K562 (cell line): ENCODE data around the gene OR10A7. TPM values are rescaled to one million over a fixed set of nuclear protein-coding genes. Genes with fewer than 3 reads are reported as not detected.

ENCODE experiments used
- ATAC-seq: fragments of 200-7000 bp; cut with Tn5 transposase; 3 replicates; pipeline ENCODE4 v1.9.1; 2020; ENCODE audit warnings: moderate library complexity
- BruUV-seq: library from RNA; stranded (reverse); fragments of 400-500 nt; replicated peaks from 2 replicates; lab custom pipeline; 2021; lab: Mats Ljungman, UMichigan
- CTCF ChIA-PET: fragments of 300-600 bp; formaldehyde crosslinking; extraction: SDS; loops from one replicate; lab custom pipeline; 2021; ENCODE audit warnings: low intra/inter-chr PET ratio; lab: Yijun Ruan, JAX
- POLR2A ChIA-PET: fragments of 300-600, 350-650 bp; sonication (Branson Sonifier 250); formaldehyde crosslinking; extraction: SDS; loops from one replicate; lab custom pipeline; 2021; ENCODE audit warnings: antibody characterized with exemption, inconsistent platforms; lab: Yijun Ruan, JAX
- DNase-seq, 4 experiments: peaks; one replicate each; pipeline versions ENCODE4 v3.0.0 to v3.0.0-alpha.2; 2011 to 2018; ENCODE audit warnings: low spot score in 3 of 4, mixed read lengths in 3 of 4; ENCODE audit errors: extremely low read depth in 1 of 4
- FAIRE-seq: peaks from 2 replicates; lab custom pipeline; 2011; peaks lifted over from hg19 to GRCh38; lab: Jason Lieb, UNC
- H2AFZ ChIP-seq: 2 replicates; pipeline ENCODE4 v1.6.0; 2011; ENCODE audit warnings: low read depth, low read length, control low read depth, inconsistent platforms
- H3K27ac ChIP-seq: fragments of 200-600 bp; 3 replicates; pipeline ENCODE4 v1.8.0; 2011; ENCODE audit warnings: low read depth, mild to moderate bottlenecking, control low read depth, inconsistent platforms, low read length, moderate library complexity, mixed read lengths; ENCODE audit errors: extremely low read depth
- H3K27me3 ChIP-seq, 2 experiments: fragments of 300-600 bp in 1 of 2; 2 replicates in 1 of 2; 3 replicates in 1 of 2; pipeline versions ENCODE4 v1.6.0 to v1.8.0; 2011; ENCODE audit warnings: inconsistent platforms in 2 of 2, low read length in 2 of 2, mild to moderate bottlenecking in 1 of 2, mixed read lengths in 1 of 2, moderate library complexity in 1 of 2; ENCODE audit not compliant: control insufficient read depth in 2 of 2, insufficient read depth in 2 of 2
- H3K36me3 ChIP-seq: fragments of 300-600 bp; 3 replicates; pipeline ENCODE4 v1.8.0; 2011; ENCODE audit warnings: mild to moderate bottlenecking, low read length, inconsistent platforms; ENCODE audit not compliant: control insufficient read depth, insufficient read depth
- H3K4me1 ChIP-seq, 2 experiments: fragments of 200-600 bp in 1 of 2; replicated peaks in 1 of 2; 2 replicates in 1 of 2; 3 replicates in 1 of 2; pipeline versions ENCODE4 v1.5.1 to v1.8.0; 2011; ENCODE audit warnings: inconsistent platforms in 2 of 2, low read length in 2 of 2, mild to moderate bottlenecking in 1 of 2, mixed read lengths in 1 of 2, moderate library complexity in 1 of 2; ENCODE audit not compliant: control insufficient read depth in 2 of 2, insufficient read depth in 2 of 2
- H3K4me2 ChIP-seq: 2 replicates; pipeline ENCODE4 v1.6.1; 2011; ENCODE audit warnings: low read length, control low read depth, inconsistent platforms, mixed read lengths; ENCODE audit not compliant: insufficient read depth
- H3K4me3 ChIP-seq: fragments of 200-600 bp; sonication (generic), shearing (Covaris generic); 2 replicates; pipeline ENCODE4 v1.5.1; 2016; ENCODE audit warnings: control low read depth, inconsistent platforms
- H3K79me2 ChIP-seq: fragments of 200-600 bp; 3 replicates; pipeline ENCODE4 v1.8.0; 2011; ENCODE audit warnings: low read length, inconsistent platforms; ENCODE audit not compliant: control insufficient read depth, insufficient read depth
- H3K9ac ChIP-seq, 2 experiments: 2 replicates each; pipeline versions ENCODE4 v1.6.0 to v1.6.1; 2011; ENCODE audit warnings: low read depth in 2 of 2, low read length in 2 of 2, control low read depth in 1 of 2, inconsistent platforms in 1 of 2, mild to moderate bottlenecking in 1 of 2, mixed read lengths in 1 of 2; ENCODE audit not compliant: insufficient read depth in 1 of 2
- H3K9me1 ChIP-seq: one replicate; pipeline ENCODE4 v1.6.0; 2011; ENCODE audit warnings: inconsistent platforms, mild to moderate bottlenecking, low read length, moderate library complexity; ENCODE audit not compliant: control insufficient read depth, insufficient read depth
- H3K9me3 ChIP-seq: replicated peaks from 2 replicates; pipeline ENCODE4 v1.5.1; 2011; ENCODE audit warnings: low read depth, low read length, inconsistent platforms; ENCODE audit not compliant: control insufficient read depth, insufficient read depth
- H4K20me1 ChIP-seq: replicated peaks from 2 replicates; pipeline ENCODE4 v1.6.1; 2011; ENCODE audit warnings: low read length, inconsistent platforms, mixed read lengths; ENCODE audit not compliant: control insufficient read depth, insufficient read depth
- BACH1 ChIP-seq: fragments of 200-800 bp; sonication (Bioruptor generic); IDR thresholded peaks from 2 replicates; pipeline ENCODE4 v1.6.1; 2016; ENCODE audit warnings: missing genetic modification characterization, missing compliant biosample characterization
- CBX2 ChIP-seq: fragments of 200-600 bp; sonication (generic); IDR thresholded peaks from one replicate; pipeline ENCODE4 v1.6.1; 2012; ENCODE audit warnings: mild to moderate bottlenecking, low read length, inconsistent platforms; ENCODE audit not compliant: insufficient read depth, poor library complexity, severe bottlenecking
- CC2D1A ChIP-seq: fragments of 450-650 bp; IDR thresholded peaks from 2 replicates; pipeline ENCODE4 v1.6.1; 2017; ENCODE audit warnings: mild to moderate bottlenecking
- CEBPG ChIP-seq, 3 experiments: fragments of 200-800 bp in 1 of 3; sonication (Bioruptor generic) in 1 of 3; sonication (generic) in 1 of 3; formaldehyde crosslinking in 1 of 3; IDR thresholded peaks in 2 of 3; conservative IDR thresholded peaks in 1 of 3; 2 replicates each; pipeline versions ENCODE4 v1.6.1 to v1.8.0; 2016 to 2022; ENCODE audit warnings: missing compliant biosample characterization in 2 of 3, missing genetic modification characterization in 2 of 3, mild to moderate bottlenecking in 1 of 3, missing genetic modification reagents in 1 of 3
- CEBPZ ChIP-seq: fragments of 150-350 bp; IDR thresholded peaks from 2 replicates; pipeline ENCODE4 v1.6.1; 2014; ENCODE audit warnings: low read depth, mild to moderate bottlenecking, low read length, borderline replicate concordance
- ELK1 ChIP-seq: sonication (generic); formaldehyde crosslinking; IDR thresholded peaks from 2 replicates; pipeline ENCODE4 v1.8.1; 2022; ENCODE audit warnings: missing genetic modification reagents
- EP300 ChIP-seq: IDR thresholded peaks from 2 replicates; pipeline ENCODE4 v1.6.1; 2012; ENCODE audit warnings: low read length, improper control_type of control experiment
- ESRRB ChIP-seq: fragments of 250-450 bp; sonication (Bioruptor Pico); IDR thresholded peaks from 2 replicates; pipeline ENCODE4 v1.5.0; 2020; ENCODE audit warnings: mild to moderate bottlenecking, moderate library complexity, borderline replicate concordance
- FOS ChIP-seq: IDR thresholded peaks from 3 replicates; pipeline ENCODE4 v1.6.1; 2011; ENCODE audit not compliant: insufficient read length; ENCODE audit errors: extremely low read depth
- FOSL1 ChIP-seq: fragments of 200-800 bp; sonication (Bioruptor generic); conservative IDR thresholded peaks from 2 replicates; pipeline ENCODE4 v1.6.1; 2016; ENCODE audit warnings: missing genetic modification characterization, missing compliant biosample characterization
- GTF2A2 ChIP-seq: IDR thresholded peaks from 2 replicates; pipeline ENCODE4 v1.6.1; 2016; ENCODE audit warnings: mild to moderate bottlenecking, missing genetic modification characterization, missing compliant biosample characterization
- HSF4 ChIP-seq: fragments of 250-450 bp; sonication (Bioruptor Pico); IDR thresholded peaks from 2 replicates; pipeline ENCODE4 v2.1.2; 2022; ENCODE audit warnings: mild to moderate bottlenecking, moderate library complexity, borderline replicate concordance
- NFIC ChIP-seq: fragments of 450-650 bp; IDR thresholded peaks from 2 replicates; pipeline ENCODE4 v1.6.1; 2017; ENCODE audit warnings: mild to moderate bottlenecking, inconsistent platforms
- RBM17 ChIP-seq: fragments of 200-400 bp; formaldehyde crosslinking; IDR thresholded peaks from 2 replicates; pipeline ENCODE4 v1.6.1; 2017; ENCODE audit warnings: low read depth, mild to moderate bottlenecking, low read length, borderline replicate concordance
- SMAD3 ChIP-seq: fragments of 450-650 bp; formaldehyde crosslinking; conservative IDR thresholded peaks from 2 replicates; pipeline ENCODE4 v1.4.0; 2020; ENCODE audit warnings: mild to moderate bottlenecking
- TFAP4 ChIP-seq: sonication (generic); formaldehyde crosslinking; IDR thresholded peaks from 2 replicates; pipeline ENCODE4 v1.8.0; 2022; ENCODE audit warnings: missing genetic modification reagents, mild to moderate bottlenecking, moderate library complexity, borderline replicate concordance
- ZNF12 ChIP-seq: sonication (generic); formaldehyde crosslinking; IDR thresholded peaks from 2 replicates; pipeline ENCODE4 v1.4.0; 2020; ENCODE audit warnings: mild to moderate bottlenecking, missing genetic modification reagents
- ZNF140 ChIP-seq: fragments of 250-450 bp; sonication (Bioruptor Pico); IDR thresholded peaks from 2 replicates; pipeline ENCODE4 v1.8.0; 2021; ENCODE audit warnings: moderate library complexity, mild to moderate bottlenecking, inconsistent platforms
- ZNF316 ChIP-seq: fragments of 450-650 bp; IDR thresholded peaks from 2 replicates; pipeline ENCODE4 v1.6.1; 2016
- ZNF408 ChIP-seq: fragments of 250-450 bp; sonication (Bioruptor Pico); IDR thresholded peaks from 2 replicates; pipeline ENCODE4 v1.4.0; 2020; ENCODE audit warnings: low read depth, mild to moderate bottlenecking, moderate library complexity
- WGBS: fragments of 100-300 bp; shearing (Covaris generic); methylation state at CpG from one replicate; pipeline ENCODE4 v1.1.6; 2016; ENCODE audit warnings: low coverage, mixed read lengths; ENCODE audit not compliant: insufficient coverage; ENCODE audit errors: missing lambda C conversion rate; 5-methylcytosine and 5-hydroxymethylcytosine counted together
- in situ Hi-C: fragments of 300-500 bp; cut with MboI; formaldehyde crosslinking; loops from 4 replicates; pipeline ENCODE4 v1.15.0; 2018; ENCODE audit warnings: inconsistent platforms, mixed read lengths
- intact Hi-C: fragments of 100-400 bp; cut with micrococcal nuclease; formaldehyde crosslinking; loops from 2 replicates; pipeline ENCODE4 v1.14.2; 2022
- polyA plus RNA-seq, 8 experiments: library from polyadenylated mRNA; depleted of rRNA in 4 of 8; stranded (reverse) in 5 of 8; unstranded in 3 of 8; fragments of >200 nt; fragmentation: Nextera tagmentation in 2 of 8; fragmentation: Illumina TruSeq in 1 of 8; extraction: Ambion mirVana in 2 of 8; extraction: Trizol in 1 of 8; gene quantifications; 2 replicates each; pipeline versions ENCODE4 v1.2.1 to v1.2.3, GENCODE V29; 2011 to 2014; ENCODE audit warnings: inconsistent platforms in 1 of 8, missing spikeins in 1 of 8
- total RNA-seq, 7 experiments: library from RNA; depleted of rRNA in 6 of 7; stranded (reverse); fragments of >200 nt in 6 of 7; fragmentation: Illumina TruSeq in 2 of 7; extraction: Trizol in 2 of 7; gene quantifications; 2 replicates each; pipeline versions ENCODE4 v1.2.1 to v1.2.3, GENCODE V29; 2011 to 2021; ENCODE audit warnings: low replicate concordance in 1 of 7

The OR10A7 gene
- total and polyA plus RNA-seq, 9 of the 15 experiments (the other 6 are each of a cell fraction or from before 2014, with no cell fraction given), result not detected

- Histone ChIP-seq H3K4me3 (no peak overlapping the region), H3K4me1 (no peaks in the 10 kb centered on the region), H4K20me1 (no peaks in the 10 kb centered on the region), H2AFZ (no peak overlapping the region), H3K9me3 (no peaks in the 10 kb centered on the region), H3K27me3 (no peaks in the 10 kb centered on the region), H3K9me1 (no peaks in the 10 kb centered on the region), H3K36me3 (no peaks in the 10 kb centered on the region), H3K9ac (no peak overlapping the region), H3K4me2 (no peak overlapping the region), H3K27ac (no peak overlapping the region), H3K79me2 (no peaks in the 10 kb centered on the region)
- POLR2A ChIA-PET, result no interaction called here
- CTCF ChIA-PET, result no interaction called here
- FAIRE-seq (no peak), ATAC-seq (no peak), DNase-seq (no peak)
- in situ Hi-C loops, result no loop called here
- intact Hi-C loops, result no loop called here
- 2% methylated on average over 3 of the region's 3 CpGs for whole genome bisulfite sequencing
- TF ChIP-seq TFAP4 (CRISPR knock-in tag) (no peak), ZNF12 (CRISPR knock-in tag) (no peak), BACH1 (tag) (no peak), ELK1 (CRISPR knock-in tag) (no peak), ZNF408 (no peak), SMAD3 (CRISPR knock-in tag) (no peak), CC2D1A (no peak), FOSL1 (tag) (no peak), ESRRB (CRISPR knock-in tag) (no peak), CBX2 (no peak), FOS (no peak), ZNF140 (CRISPR knock-in tag) (no peak), CEBPG (CRISPR knock-in tag; IDR thresholded peaks at IDR 0.05) (no peak), CEBPG (tag; conservative IDR thresholded peaks at IDR 0.05 in 1 of 2, IDR thresholded peaks at IDR 0.05 in 1 of 2) (no peak), CEBPZ (no peak), EP300 (no peak), GTF2A2 (no peak), NFIC (no peak), HSF4 (CRISPR knock-in tag) (no peak), ZNF316 (no peak), RBM17 (no peak)
- BruUV-seq, result no TSS peak
These were observed 30.1 kb downstream of the OR10A7 start for GRCh38 chr12:55250944-55251343.
